DMS79 (cell line): ENCODE results near the gene NUDT3.

ENCODE experiments used
- DNase-seq: peaks from one replicate; lab custom pipeline; 2025; lab: John Stamatoyannopoulos, UW

The NUDT3 gene

GRCh38 chr6:34321821-34322220 lies 70.6 kb downstream of the NUDT3 start:
- no peak for DNase-seq

- DNase-seq = no peak
Observed at GRCh38 chr6:34319471-34319885, 73.0 kb downstream of the NUDT3 start.

- no peak for DNase-seq
Observed at GRCh38 chr6:34318499-34319470, 73.7 kb downstream of the NUDT3 start.

- no peak for DNase-seq
Observed at GRCh38 chr6:34317882-34318498, 74.5 kb downstream of the NUDT3 start.

- no peak for DNase-seq
Observed at GRCh38 chr6:34317172-34317477, 75.3 kb downstream of the NUDT3 start.

- no peak for DNase-seq
Observed at GRCh38 chr6:34316431-34317171, 75.9 kb downstream of the NUDT3 start.

GRCh38 chr6:34315780-34316179 lies 76.7 kb downstream of the NUDT3 start:
- DNase-seq = no peak

GRCh38 chr6:34315256-34315655 lies 77.2 kb downstream of the NUDT3 start:
- DNase-seq = no peak

- DNase-seq = no peak
Observed at GRCh38 chr6:34312259-34312658, 80.2 kb downstream of the NUDT3 start.

GRCh38 chr6:34310817-34311216 lies 81.7 kb downstream of the NUDT3 start:
- no peak for DNase-seq

GRCh38 chr6:34308483-34308882 lies 84.0 kb downstream of the NUDT3 start:
- no peak for DNase-seq

GRCh38 chr6:34305982-34306708 lies 86.3 kb downstream of the NUDT3 start:
- no peak for DNase-seq

- no peak for DNase-seq
Observed at GRCh38 chr6:34305497-34305896, 87.0 kb downstream of the NUDT3 start.

GRCh38 chr6:34304164-34304563 lies 88.3 kb downstream of the NUDT3 start:
- DNase-seq = no peak

GRCh38 chr6:34302929-34303328 lies 89.5 kb downstream of the NUDT3 start:
- no peak for DNase-seq

- no peak for DNase-seq
Observed at GRCh38 chr6:34301408-34301807, 91.1 kb downstream of the NUDT3 start.

GRCh38 chr6:34300332-34300751 lies 92.1 kb downstream of the NUDT3 start:
- DNase-seq = no peak

- no peak for DNase-seq
Observed at GRCh38 chr6:34298941-34299340, 93.5 kb downstream of the NUDT3 start.

GRCh38 chr6:34295721-34296120 lies 96.7 kb downstream of the NUDT3 start:
- no peak for DNase-seq

- no peak for DNase-seq
Observed at GRCh38 chr6:34292954-34293353, 99.5 kb downstream of the NUDT3 start.

GRCh38 chr6:34289137-34289536 lies 103.3 kb downstream of the NUDT3 start:
- DNase-seq = no peak

GRCh38 chr6:34288581-34288980 lies 103.9 kb downstream of the NUDT3 start:
- no peak for DNase-seq
